Left lung (tissue), 10 donors: ENCODE results near the gene ADRA1B. TPM values are rescaled to one million over a fixed set of nuclear protein-coding genes. Genes with fewer than 3 reads are reported as not detected.

Source experiments
- ATAC-seq: fragments of 200-7000 bp; cut with Tn5 transposase; one replicate; pipeline ENCODE4 v1.9.1; 2020; ENCODE audit warnings: moderate library complexity
- DNase-seq, 4 donors: peaks; one replicate each; pipeline ENCODE4 v3.0.0-alpha.2; 2013 to 2020
- H3K27ac ChIP-seq, 2 donors: fragments of 200-600 bp; sonication (generic) in 1 of 2; one replicate each; pipeline versions ENCODE4 v1.5.0 to v1.8.0; 2020 to 2021
- H3K27me3 ChIP-seq, 2 donors: fragments of 200-600 bp; sonication (generic) in 1 of 2; one replicate each; pipeline versions ENCODE4 v1.5.0 to v1.8.0; 2020 to 2021
- H3K36me3 ChIP-seq, 2 donors: fragments of 200-600 bp; sonication (generic) in 1 of 2; one replicate each; pipeline versions ENCODE4 v1.5.0 to v1.8.0; 2020 to 2021
- H3K4me1 ChIP-seq, 2 donors: fragments of 200-600 bp; one replicate each; pipeline ENCODE4 v1.8.0; 2021
- H3K4me3 ChIP-seq, 2 donors: fragments of 200-600 bp; sonication (generic) in 1 of 2; one replicate each; pipeline versions ENCODE4 v1.5.0 to v1.8.0; 2020 to 2021; ENCODE audit warnings: mild to moderate bottlenecking in 1 of 2
- H3K9me3 ChIP-seq, 2 donors: fragments of 200-600 bp; sonication (generic) in 1 of 2; one replicate each; pipeline versions ENCODE4 v1.5.0 to v1.8.0; 2020 to 2021
- intact Hi-C, 2 donors: fragments of 100-400 bp; cut with DNase I; formaldehyde crosslinking; loops; one replicate each; pipeline versions ENCODE4 v1.11.2 to v1.14.2; 2022
- polyA plus RNA-seq, 6 donors: library from polyadenylated mRNA; unstranded; fragments of 120-200 nt; gene quantifications; one replicate each; pipeline ENCODE4 v1.2.1, GENCODE V29; 2013; ENCODE audit not compliant: insufficient read length in 6 of 6
- total RNA-seq, 2 donors: library from RNA; stranded (reverse); fragmentation: NEBNext Ultra II Directional; extraction: Animal tissue kit (Norgen Biotek cat#: 25700); gene quantifications; one replicate each; pipeline ENCODE4 v1.2.1, GENCODE V29; 2021
- TF ChIP-seq, protein P1 (sequence below), 2 donors: fragments of 200-600 bp; sonication (generic) in 1 of 2; IDR thresholded peaks; one replicate each; pipeline versions ENCODE4 v1.5.0 to v1.8.0; 2021; ENCODE audit warnings: antibody characterized with exemption in 2 of 2
- donor health status: DM: no; HTN: yes; CAD: no.
- donor health status: DM: no; HTN: no; CAD: no.

ADRA1B gene
- total and polyA plus RNA-seq, 8 donors: 0.51 to 2.5 (median 0.93) TPM

DNA sequence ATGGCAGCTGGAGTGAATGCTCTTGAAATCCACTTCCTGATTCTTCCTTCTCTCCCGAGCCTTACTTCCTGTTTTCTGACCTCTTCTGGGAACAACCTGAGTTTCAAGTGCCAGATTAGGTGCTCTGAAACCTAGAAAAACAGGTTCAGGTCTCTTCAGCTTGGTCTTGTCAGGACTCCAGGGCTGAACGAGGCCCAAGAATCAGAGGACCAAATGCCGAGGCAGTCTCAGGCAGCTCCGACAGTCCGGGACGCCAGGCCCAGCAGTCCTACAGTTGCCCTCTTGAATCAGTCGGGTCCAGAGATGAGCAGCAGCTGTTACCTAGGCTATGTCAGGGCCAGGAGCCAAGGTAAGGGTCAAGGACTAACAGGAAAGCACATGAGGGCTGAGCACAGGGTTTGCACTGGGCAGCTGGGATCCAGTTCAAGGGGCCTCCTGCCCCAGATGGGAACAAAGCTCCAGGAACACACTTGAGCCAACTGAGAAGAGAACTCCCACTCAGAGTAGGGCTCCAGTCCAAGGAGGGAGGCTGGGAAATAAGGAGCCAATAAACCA is 38.3 kb upstream of the ADRA1B start:
- Histone ChIP-seq H3K4me1 (peaks cover 12 to 21% of the 10 kb centered on the region in 2 donors), H3K27me3 (no peaks in the 10 kb centered on the region), H3K4me3 (no peak overlapping the region), H3K36me3 (no peaks in the 10 kb centered on the region), H3K27ac (peak overlapping the region; percentile 55 to 65), H3K9me3 (no peaks in the 10 kb centered on the region)
- DNase-seq (peak in 3 of 4 donors; percentile 36 to 73 (median 59)), ATAC-seq (peak; percentile 81)
- intact Hi-C loops: no loop called here
- TF ChIP-seq, protein P1, sequence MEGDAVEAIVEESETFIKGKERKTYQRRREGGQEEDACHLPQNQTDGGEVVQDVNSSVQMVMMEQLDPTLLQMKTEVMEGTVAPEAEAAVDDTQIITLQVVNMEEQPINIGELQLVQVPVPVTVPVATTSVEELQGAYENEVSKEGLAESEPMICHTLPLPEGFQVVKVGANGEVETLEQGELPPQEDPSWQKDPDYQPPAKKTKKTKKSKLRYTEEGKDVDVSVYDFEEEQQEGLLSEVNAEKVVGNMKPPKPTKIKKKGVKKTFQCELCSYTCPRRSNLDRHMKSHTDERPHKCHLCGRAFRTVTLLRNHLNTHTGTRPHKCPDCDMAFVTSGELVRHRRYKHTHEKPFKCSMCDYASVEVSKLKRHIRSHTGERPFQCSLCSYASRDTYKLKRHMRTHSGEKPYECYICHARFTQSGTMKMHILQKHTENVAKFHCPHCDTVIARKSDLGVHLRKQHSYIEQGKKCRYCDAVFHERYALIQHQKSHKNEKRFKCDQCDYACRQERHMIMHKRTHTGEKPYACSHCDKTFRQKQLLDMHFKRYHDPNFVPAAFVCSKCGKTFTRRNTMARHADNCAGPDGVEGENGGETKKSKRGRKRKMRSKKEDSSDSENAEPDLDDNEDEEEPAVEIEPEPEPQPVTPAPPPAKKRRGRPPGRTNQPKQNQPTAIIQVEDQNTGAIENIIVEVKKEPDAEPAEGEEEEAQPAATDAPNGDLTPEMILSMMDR (IDR thresholded peaks at IDR 0.05): no peak

DNA sequence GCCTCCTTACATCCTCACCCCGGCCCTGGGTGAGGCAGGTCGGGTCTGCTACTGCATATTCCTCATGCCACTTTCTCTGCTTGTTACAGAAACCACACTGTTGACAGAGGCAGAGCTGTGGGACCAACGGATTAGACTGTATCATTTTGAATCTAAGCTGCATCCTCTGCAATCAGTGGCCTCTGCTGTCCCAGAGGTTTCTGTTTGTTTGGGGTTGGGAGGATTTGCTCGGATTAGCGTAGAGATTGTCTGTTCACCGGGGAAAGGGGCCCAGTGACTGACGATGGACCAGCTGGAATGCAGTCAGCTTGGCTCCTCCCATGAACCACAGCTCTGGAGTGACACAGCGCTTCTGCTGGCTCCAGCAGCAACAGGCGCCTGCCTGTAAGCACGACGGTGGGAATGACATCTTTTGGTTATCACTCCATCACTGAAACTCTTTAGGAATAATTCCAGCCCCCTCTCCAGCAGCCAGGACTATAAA is 37.3 kb upstream of the ADRA1B start:
- H3K27me3 ChIP-seq: no peaks in the 10 kb centered on the region
- peak; percentile 76 for ATAC-seq
- H3K9me3 ChIP-seq: no peaks in the 10 kb centered on the region
- no peaks in the 10 kb centered on the region for H3K36me3 ChIP-seq
- intact Hi-C loops: no loop called here
- H3K4me3 ChIP-seq: no peak overlapping the region
- peak overlapping the region in 1 of 2 donors; percentile 65 for H3K27ac ChIP-seq
- peaks cover 12 to 21% of the 10 kb centered on the region in 2 donors for H3K4me1 ChIP-seq
- DNase-seq: peak in 3 of 4 donors; percentile 51 to 74 (median 51)
- TF ChIP-seq, protein P1 (IDR thresholded peaks at IDR 0.05): no peak

DNA sequence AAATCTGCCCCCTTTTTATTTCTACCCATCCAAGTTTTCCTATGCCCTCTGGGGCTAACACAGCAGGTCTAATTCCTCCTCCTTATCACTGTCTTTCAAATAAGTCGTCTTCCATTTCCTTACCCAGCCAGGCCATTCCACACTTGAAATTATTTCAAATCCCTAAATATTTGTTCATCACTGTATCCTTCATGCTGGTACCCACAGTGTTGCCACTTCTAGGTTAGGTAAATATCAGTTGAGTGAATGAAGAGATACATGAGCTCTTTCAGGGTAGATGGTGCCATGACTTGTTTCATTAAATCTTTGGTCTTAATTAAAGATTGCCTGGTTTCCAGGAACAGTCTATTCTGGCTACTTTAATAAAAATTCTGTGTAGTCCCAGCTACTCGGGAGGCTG is 35.6 kb upstream of the ADRA1B start:
- ATAC-seq (no peak), DNase-seq (no peak)
- H3K36me3 ChIP-seq: no peaks in the 10 kb centered on the region
- peaks cover 12 to 21% of the 10 kb centered on the region in 2 donors for H3K4me1 ChIP-seq
- H3K4me3 ChIP-seq: no peak overlapping the region
- no peak overlapping the region for H3K27ac ChIP-seq
- TF ChIP-seq, protein P1 (IDR thresholded peaks at IDR 0.05): no peak
- no peaks in the 10 kb centered on the region for H3K27me3 ChIP-seq
- intact Hi-C loops: no loop called here
- no peaks in the 10 kb centered on the region for H3K9me3 ChIP-seq

DNA sequence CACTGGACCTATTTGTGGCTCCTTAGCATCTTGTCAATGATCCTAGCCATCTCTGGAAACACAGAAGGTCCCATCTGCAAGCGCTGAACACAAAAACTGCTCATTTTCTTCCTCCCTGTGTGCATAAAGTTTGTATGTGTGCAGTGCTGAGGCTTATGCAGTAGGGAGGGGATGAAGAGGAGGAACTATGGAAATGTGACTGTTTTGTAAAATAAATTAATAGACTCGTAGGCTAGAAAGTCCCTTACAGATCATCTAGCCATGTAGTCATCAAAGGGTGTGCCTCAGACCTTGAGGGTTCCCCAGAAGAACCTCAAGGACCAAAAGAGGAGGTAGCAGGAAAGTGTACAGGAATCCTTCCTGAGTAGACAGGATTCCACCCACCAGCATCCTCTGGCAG is 34.3 kb upstream of the ADRA1B start:
- DNase-seq: no peak
- H3K27ac ChIP-seq: no peak overlapping the region
- intact Hi-C loops: no loop called here

DNA sequence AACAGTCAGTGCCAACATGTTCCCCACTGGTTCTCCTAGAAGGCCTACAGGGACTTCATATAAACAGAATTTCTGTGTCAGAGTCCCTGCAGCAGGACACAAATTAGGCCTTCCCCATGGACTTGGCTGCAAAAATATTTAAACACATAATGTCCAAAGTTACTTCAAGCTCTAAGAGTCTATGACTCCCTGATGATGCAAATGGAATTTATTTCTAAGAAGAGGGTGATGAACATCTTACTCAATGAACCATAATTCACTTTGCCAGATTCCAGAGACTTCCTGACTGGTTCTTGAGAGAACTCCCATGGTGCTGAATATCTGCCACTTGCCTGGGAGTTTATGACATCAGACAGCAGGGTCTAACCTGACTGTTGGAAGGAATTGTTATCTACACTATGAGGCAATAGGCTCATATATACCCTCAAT is 32.7 kb upstream of the ADRA1B start:
- H3K4me1 ChIP-seq: peaks cover 7 to 9% of the 10 kb centered on the region in 2 donors
- DNase-seq (no peak), ATAC-seq (no peak)
- H3K36me3 ChIP-seq: no peaks in the 10 kb centered on the region
- H3K27me3 ChIP-seq: no peaks in the 10 kb centered on the region
- H3K27ac ChIP-seq: no peak overlapping the region
- no peaks in the 10 kb centered on the region for H3K9me3 ChIP-seq
- TF ChIP-seq, protein P1 (IDR thresholded peaks at IDR 0.05): no peak
- H3K4me3 ChIP-seq: no peak overlapping the region
- intact Hi-C loops: no loop called here

More for the DNA sequence above, 34.3 kb upstream of the ADRA1B start:
- Histone ChIP-seq H3K36me3 (no peaks in the 10 kb centered on the region), H3K27me3 (no peaks in the 10 kb centered on the region), H3K4me3 (no peak overlapping the region), H3K4me1 (peaks cover 12 to 21% of the 10 kb centered on the region in 2 donors), H3K9me3 (no peaks in the 10 kb centered on the region)
- TF ChIP-seq, protein P1 (IDR thresholded peaks at IDR 0.05): no peak
- no peak for ATAC-seq
